B cell (primary cell): ENCODE measurements around the gene GNG13. TPM values are rescaled to one million over a fixed set of nuclear protein-coding genes. Genes with fewer than 3 reads are reported as not detected.

Experiments
- ATAC-seq: fragments of 200-7000 bp; cut with Tn5 transposase; one replicate; pipeline ENCODE4 v1.10.0; 2021; ENCODE audit warnings: low read depth, mild to moderate bottlenecking, moderate number of reproducible peaks, moderate library complexity
- CTCF ChIA-PET: fragments of 350-600 bp; sonication (Branson Sonifier 250); formaldehyde crosslinking; loops from one replicate; lab custom pipeline; 2021; ENCODE audit warnings: antibody characterized with exemption, inconsistent platforms; lab: Charles Lee
- POLR2A ChIA-PET: fragments of 350-600 bp; sonication (Branson Sonifier 250); formaldehyde crosslinking; loops from one replicate; lab custom pipeline; 2021; ENCODE audit warnings: antibody characterized with exemption; lab: Charles Lee
- DNase-seq: peaks from one replicate; pipeline ENCODE4 v3.0.0; 2013
- H2AFZ ChIP-seq: 2 replicates; pipeline ENCODE4 v1.6.1; 2012; ENCODE audit warnings: mild to moderate bottlenecking, low read depth, low read length; ENCODE audit not compliant: insufficient read depth, poor library complexity, severe bottlenecking
- H3K27ac ChIP-seq, 2 donors: 1 replicate in 1 of 2; 2 replicates in 1 of 2; pipeline ENCODE4 v1.5.1; 2012 to 2013; ENCODE audit warnings: low read length in 2 of 2, mild to moderate bottlenecking in 2 of 2, moderate library complexity in 1 of 2
- H3K27me3 ChIP-seq, 4 experiments: fragments of 200-600 bp in 1 of 4; sonication (generic) in 1 of 4; replicated peaks in 1 of 4; 1 replicate in 2 of 4; 2 replicates in 2 of 4; pipeline versions ENCODE4 v1.6.1 to v1.7.0; 2013 to 2016; ENCODE audit warnings: low read length in 3 of 4, mild to moderate bottlenecking in 2 of 4, mixed read lengths in 1 of 4, moderate library complexity in 1 of 4; ENCODE audit not compliant: insufficient read depth in 4 of 4, control insufficient read depth in 3 of 4; ENCODE audit errors: control extremely low read depth in 1 of 4
- H3K36me3 ChIP-seq, 2 experiments: replicated peaks in 1 of 2; 1 replicate in 1 of 2; 2 replicates in 1 of 2; pipeline versions ENCODE4 v1.6.1 to v1.7.1; 2013; ENCODE audit warnings: low read length in 1 of 2; ENCODE audit not compliant: insufficient read depth in 2 of 2, control insufficient read depth in 1 of 2; ENCODE audit errors: control extremely low read depth in 1 of 2, extremely low read depth in 1 of 2
- H3K4me1 ChIP-seq, 2 donors: fragments of 200-600 bp in 1 of 2; sonication (generic) in 1 of 2; 1 replicate in 1 of 2; 2 replicates in 1 of 2; pipeline versions ENCODE4 v1.5.1 to v1.6.1; 2013 to 2017; ENCODE audit warnings: low read length in 2 of 2; ENCODE audit not compliant: control insufficient read depth in 2 of 2, insufficient read depth in 2 of 2
- H3K4me2 ChIP-seq: replicated peaks from 2 replicates; pipeline ENCODE3; 2012; ENCODE audit warnings: mild to moderate bottlenecking, low read depth, low read length; ENCODE audit not compliant: poor library complexity, severe bottlenecking
- H3K4me3 ChIP-seq, 5 experiments: fragments of 200-600 bp in 1 of 5; sonication (generic) in 1 of 5; 1 replicate in 3 of 5; 2 replicates in 2 of 5; pipeline versions ENCODE4 v1.5.1 to v1.7.0; 2011 to 2016; ENCODE audit warnings: low read length in 4 of 5, mild to moderate bottlenecking in 4 of 5, low read depth in 2 of 5, control low read depth in 1 of 5, moderate library complexity in 1 of 5; ENCODE audit not compliant: insufficient read depth in 1 of 5; ENCODE audit errors: control extremely low read depth in 1 of 5, extremely low read depth in 1 of 5
- H3K79me2 ChIP-seq: fragments of 200-600 bp; sonication (generic); one replicate; pipeline ENCODE4 v1.6.0; 2016; ENCODE audit warnings: low read length; ENCODE audit not compliant: control insufficient read depth, insufficient read depth
- H3K9ac ChIP-seq: fragments of 200-600 bp; sonication (generic); 2 replicates; pipeline ENCODE4 v1.6.1; 2017; ENCODE audit warnings: mild to moderate bottlenecking, low read length, moderate library complexity
- H3K9me3 ChIP-seq, 3 donors: one replicate each; pipeline versions ENCODE4 v1.6.1 to v1.7.1; 2013; ENCODE audit warnings: low read length in 2 of 3; ENCODE audit not compliant: control insufficient read depth in 2 of 3, insufficient read depth in 1 of 3; ENCODE audit errors: control extremely low read depth in 1 of 3
- H4K20me1 ChIP-seq: 2 replicates; pipeline ENCODE4 v1.6.0; 2012; ENCODE audit warnings: mild to moderate bottlenecking, low read length; ENCODE audit not compliant: insufficient read depth, control insufficient read depth, poor library complexity, severe bottlenecking
- H3K27ac Mint-ChIP-seq: one replicate; pipeline ENCODE4 v1.8.0; 2021; ENCODE audit warnings: mixed read lengths
- H3K27me3 Mint-ChIP-seq: one replicate; pipeline ENCODE4 v1.8.0; 2021; ENCODE audit warnings: mixed read lengths
- H3K4me1 Mint-ChIP-seq: one replicate; pipeline ENCODE4 v1.8.0; 2021; ENCODE audit warnings: mixed read lengths
- H3K4me3 Mint-ChIP-seq: one replicate; pipeline ENCODE4 v1.8.0; 2021; ENCODE audit warnings: mixed read lengths
- H3K9me3 Mint-ChIP-seq: one replicate; pipeline ENCODE4 v1.8.0; 2022; ENCODE audit warnings: mixed read lengths; ENCODE audit not compliant: insufficient read depth
- EZH2 ChIP-seq: IDR thresholded peaks from 2 replicates; pipeline ENCODE4 v1.6.1; 2012; ENCODE audit warnings: borderline replicate concordance, low read depth, mild to moderate bottlenecking, moderate library complexity, low read length; ENCODE audit not compliant: insufficient read depth, poor library complexity, severe bottlenecking
- WGBS: methylation state at CpG from one replicate; pipeline ENCODE4 v1.1.5; 2013; ENCODE audit warnings: missing lambda C conversion rate; ENCODE audit not compliant: insufficient coverage; 5-methylcytosine and 5-hydroxymethylcytosine counted together
- intact Hi-C: fragments of 100-400 bp; cut with micrococcal nuclease; formaldehyde crosslinking; loops from one replicate; pipeline ENCODE4 v1.10.0; 2022
- polyA plus RNA-seq: library from polyadenylated mRNA; depleted of rRNA; stranded (reverse); fragments of >200 nt; gene quantifications from 2 replicates; pipeline ENCODE4 v1.2.3, GENCODE V29; 2012
- total RNA-seq, 2 donors: library from RNA; stranded (reverse); fragments of 120-200 nt in 1 of 2; gene quantifications; 1 replicate in 1 of 2; 2 replicates in 1 of 2; pipeline versions ENCODE4 v1.2.3 to v1.2.4, GENCODE V29; 2013 to 2022
- TF ChIP-seq, protein P1 (sequence below): fragments of 200-600 bp; IDR thresholded peaks from one replicate; pipeline ENCODE4 v1.8.0; 2022; ENCODE audit warnings: antibody characterized with exemption, mild to moderate bottlenecking

Gene GNG13
- total and polyA plus RNA-seq, 2 donors (not counting 1 experiment from before 2014, with no cell fraction given) = not detected

- ChIA-PET CTCF (interaction anchor here (7.4 kb wide), 1 partner anchor 70 kb away, joined by 94 read pairs; the partner anchor contains the start of gene METRN), POLR2A (no interaction called here)
- Histone ChIP-seq H3K9me3 (no peaks in the 10 kb centered on the region), H3K4me3 (no peak overlapping the region), H3K4me1 (peaks cover 8 to 16% of the 10 kb centered on the region in 2 donors), H3K36me3 (peaks cover 0 to 8% of the 10 kb centered on the region in 2 experiments), H3K27me3 (peaks cover 0 to 24% (median 4%) of the 10 kb centered on the region in 4 experiments), H3K79me2 (peaks cover 9% of the 10 kb centered on the region), H4K20me1 (peaks cover 31% of the 10 kb centered on the region), H2AFZ (no peak overlapping the region), H3K27ac (no peak overlapping the region), H3K4me2 (no peak overlapping the region), H3K9ac (no peak overlapping the region)
- H3K27me3 Mint-ChIP-seq = peaks cover under 1% of the 10 kb centered on the region
- H3K27ac Mint-ChIP-seq = no peak overlapping the region
- ATAC-seq (no peak), DNase-seq (no peak)
- intact Hi-C loops = no loop called here
- H3K9me3 Mint-ChIP-seq = no peaks in the 10 kb centered on the region
- 65% methylated on average over 36 of the region's 36 CpGs for WGBS
- H3K4me1 Mint-ChIP-seq = peaks cover 5% of the 10 kb centered on the region
- TF ChIP-seq, protein P1, sequence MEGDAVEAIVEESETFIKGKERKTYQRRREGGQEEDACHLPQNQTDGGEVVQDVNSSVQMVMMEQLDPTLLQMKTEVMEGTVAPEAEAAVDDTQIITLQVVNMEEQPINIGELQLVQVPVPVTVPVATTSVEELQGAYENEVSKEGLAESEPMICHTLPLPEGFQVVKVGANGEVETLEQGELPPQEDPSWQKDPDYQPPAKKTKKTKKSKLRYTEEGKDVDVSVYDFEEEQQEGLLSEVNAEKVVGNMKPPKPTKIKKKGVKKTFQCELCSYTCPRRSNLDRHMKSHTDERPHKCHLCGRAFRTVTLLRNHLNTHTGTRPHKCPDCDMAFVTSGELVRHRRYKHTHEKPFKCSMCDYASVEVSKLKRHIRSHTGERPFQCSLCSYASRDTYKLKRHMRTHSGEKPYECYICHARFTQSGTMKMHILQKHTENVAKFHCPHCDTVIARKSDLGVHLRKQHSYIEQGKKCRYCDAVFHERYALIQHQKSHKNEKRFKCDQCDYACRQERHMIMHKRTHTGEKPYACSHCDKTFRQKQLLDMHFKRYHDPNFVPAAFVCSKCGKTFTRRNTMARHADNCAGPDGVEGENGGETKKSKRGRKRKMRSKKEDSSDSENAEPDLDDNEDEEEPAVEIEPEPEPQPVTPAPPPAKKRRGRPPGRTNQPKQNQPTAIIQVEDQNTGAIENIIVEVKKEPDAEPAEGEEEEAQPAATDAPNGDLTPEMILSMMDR = no peak
- TF ChIP-seq EZH2 = no peak
- no peak overlapping the region for H3K4me3 Mint-ChIP-seq
Observed at GRCh38 chr16:782766-783403, 17.6 kb downstream of the GNG13 start.

- H3K79me2 ChIP-seq = peaks cover 3% of the 10 kb centered on the region
- Mint-ChIP-seq H3K27ac (no peak overlapping the region), H3K4me1 (peaks cover 2% of the 10 kb centered on the region), H3K27me3 (peaks cover 4% of the 10 kb centered on the region), H3K9me3 (no peaks in the 10 kb centered on the region), H3K4me3 (no peak overlapping the region)
- WGBS = 80% methylated on average over 6 of the region's 6 CpGs
- peaks cover 0 to 25% (median 5%) of the 10 kb centered on the region in 4 experiments for H3K27me3 ChIP-seq
- no peak for ATAC-seq
- no peak for DNase-seq
- no peaks in the 10 kb centered on the region for H3K9me3 ChIP-seq
- no peak overlapping the region for H2AFZ ChIP-seq
- POLR2A ChIA-PET = no interaction called here
- intact Hi-C loops = no loop called here
- peaks cover 25% of the 10 kb centered on the region for H4K20me1 ChIP-seq
- H3K27ac ChIP-seq = no peak overlapping the region
- peaks cover 3 to 9% of the 10 kb centered on the region in 2 donors for H3K4me1 ChIP-seq
- no peak overlapping the region for H3K9ac ChIP-seq
- no peak overlapping the region for H3K4me3 ChIP-seq
- CTCF ChIA-PET = interaction anchor here (7.4 kb wide), 1 partner anchor 69 kb away, joined by 94 read pairs; the partner anchor contains the start of gene METRN
- H3K36me3 ChIP-seq = peaks cover 0 to 8% of the 10 kb centered on the region in 2 experiments
- no peak overlapping the region for H3K4me2 ChIP-seq
- TF ChIP-seq, protein P1 = no peak
- TF ChIP-seq EZH2 = no peak
Observed at GRCh38 chr16:782258-782657, 18.3 kb downstream of the GNG13 start.
